Effector memory CD8-positive, alpha-beta T cell (primary cell): ENCODE data around the gene TMEM245.
"Not testable (repeated sequence)": the region's sequence is repeated elsewhere in the genome, so short reads cannot be mapped to it uniquely, and the experiment has no call there.

ENCODE experiments used
- ATAC-seq: fragments of 150-1000 bp; cut with Tn5 transposase; replicated peaks from 2 replicates; pipeline ENCODE4 v1.10.0; 2021; ENCODE audit warnings: mild to moderate bottlenecking, moderate library complexity
- DNase-seq, 3 experiments: peaks; one replicate each; pipeline ENCODE4 v3.0.0; 2021
- H3K27ac Mint-ChIP-seq, 2 donors: one replicate each; pipeline ENCODE4 v1.8.0; 2022; ENCODE audit warnings: mild to moderate bottlenecking in 2 of 2, mixed read lengths in 2 of 2, moderate library complexity in 2 of 2
- H3K27me3 Mint-ChIP-seq, 2 donors: one replicate each; pipeline ENCODE4 v1.8.0; 2022; ENCODE audit warnings: mixed read lengths in 2 of 2
- H3K36me3 Mint-ChIP-seq: one replicate; pipeline ENCODE4 v1.8.0; 2022; ENCODE audit warnings: mild to moderate bottlenecking, moderate library complexity, mixed read lengths; ENCODE audit not compliant: insufficient read depth
- H3K4me1 Mint-ChIP-seq, 2 donors: one replicate each; pipeline ENCODE4 v1.8.0; 2022; ENCODE audit warnings: low read depth in 2 of 2, mixed read lengths in 2 of 2
- H3K4me3 Mint-ChIP-seq, 2 donors: one replicate each; pipeline ENCODE4 v1.8.0; 2022; ENCODE audit warnings: mild to moderate bottlenecking in 2 of 2, mixed read lengths in 2 of 2, moderate library complexity in 2 of 2
- H3K9me3 Mint-ChIP-seq, 2 donors: one replicate each; pipeline ENCODE4 v1.8.0; 2022; ENCODE audit warnings: mixed read lengths in 2 of 2

TMEM245 gene

DNA sequence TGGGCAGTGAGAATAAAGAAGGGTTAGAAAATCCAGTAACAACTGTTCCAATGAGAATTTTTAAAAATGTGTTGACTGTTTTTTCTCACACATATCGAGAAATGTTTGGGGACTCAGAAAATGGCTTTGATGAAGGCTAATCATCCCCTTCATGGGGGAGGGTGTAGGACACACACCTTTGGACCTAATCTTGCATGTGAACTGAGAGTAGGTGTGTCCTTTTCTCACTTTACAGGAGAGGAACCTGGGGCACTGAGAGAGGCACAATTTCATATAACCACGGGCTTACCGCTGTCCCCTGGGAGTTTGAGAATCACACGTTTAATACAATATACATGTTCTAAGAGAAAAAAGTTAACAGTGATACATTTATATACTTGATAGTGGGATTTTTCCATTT lies 30.0 kb upstream of the TMEM245 start:
- no peaks in the 10 kb centered on the region for H3K4me1 Mint-ChIP-seq
- DNase-seq (no peak), ATAC-seq (no peak)
- no peaks in the 10 kb centered on the region for H3K36me3 Mint-ChIP-seq
- H3K9me3 Mint-ChIP-seq: peaks cover 2 to 9% of the 10 kb centered on the region in 2 donors
- H3K27me3 Mint-ChIP-seq: peaks cover 15 to 16% of the 10 kb centered on the region in 2 donors
- H3K27ac Mint-ChIP-seq: no peak overlapping the region
- H3K4me3 Mint-ChIP-seq: no peak overlapping the region

DNA sequence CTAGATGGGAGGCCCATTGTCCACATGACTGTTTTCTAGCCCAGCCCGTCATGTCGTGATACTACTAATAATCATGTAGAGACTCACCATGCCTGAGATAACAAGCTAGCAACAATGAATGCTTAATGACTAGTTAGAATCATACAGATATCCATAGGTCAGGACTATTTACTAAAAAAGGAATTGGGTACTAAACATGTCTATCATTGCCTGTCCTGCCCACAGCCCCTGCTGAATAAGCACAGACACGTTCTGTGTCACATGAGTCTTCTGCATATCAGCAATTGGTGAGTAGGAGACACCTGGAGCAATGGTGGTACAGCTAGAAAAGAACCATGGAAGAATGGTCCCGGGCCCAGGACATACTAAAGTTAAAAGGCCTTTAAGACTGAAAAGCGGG lies 29.3 kb upstream of the TMEM245 start:
- H3K27me3 Mint-ChIP-seq: peaks cover 15 to 19% of the 10 kb centered on the region in 2 donors
- H3K27ac Mint-ChIP-seq: no peak overlapping the region
- H3K4me1 Mint-ChIP-seq: peaks cover 0 to 2% of the 10 kb centered on the region in 2 donors
- DNase-seq (no peak), ATAC-seq (no peak)
- H3K36me3 Mint-ChIP-seq: no peaks in the 10 kb centered on the region
- H3K9me3 Mint-ChIP-seq: peaks cover 2 to 5% of the 10 kb centered on the region in 2 donors
- H3K4me3 Mint-ChIP-seq: no peak overlapping the region

DNA sequence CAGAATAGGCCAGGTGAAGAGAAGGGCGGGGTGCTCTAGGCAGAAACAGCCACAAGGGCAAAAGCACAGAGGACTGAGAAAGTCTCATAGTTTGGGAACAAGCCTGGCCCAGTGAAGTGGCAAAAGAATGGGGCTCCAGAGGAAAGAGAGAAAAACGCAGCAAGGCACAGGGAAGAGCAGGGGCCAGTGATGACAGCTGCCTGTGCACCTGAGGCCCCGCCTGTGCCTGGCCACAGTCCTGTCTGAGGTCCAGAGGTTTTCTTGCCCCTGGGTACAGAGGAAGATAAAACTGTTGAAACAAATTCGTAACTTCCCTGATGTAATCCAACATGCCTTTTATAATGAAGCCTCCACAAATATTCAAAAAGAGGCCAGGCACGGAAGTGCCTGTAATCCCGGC lies 25.3 kb upstream of the TMEM245 start:
- no peaks in the 10 kb centered on the region for H3K9me3 Mint-ChIP-seq
- no peak overlapping the region for H3K4me3 Mint-ChIP-seq
- peaks cover 15 to 19% of the 10 kb centered on the region in 2 donors for H3K27me3 Mint-ChIP-seq
- ATAC-seq (no peak), DNase-seq (no peak)
- no peak overlapping the region for H3K27ac Mint-ChIP-seq
- peaks cover 0 to 5% of the 10 kb centered on the region in 2 donors for H3K4me1 Mint-ChIP-seq
- H3K36me3 Mint-ChIP-seq: no peaks in the 10 kb centered on the region

- Mint-ChIP-seq H3K36me3 (no peaks in the 10 kb centered on the region), H3K27ac (peak overlapping the region in 1 of 2 donors; percentile 73), H3K4me3 (no peak overlapping the region), H3K4me1 (peaks cover 0 to 5% of the 10 kb centered on the region in 2 donors), H3K27me3 (peaks cover 15 to 19% of the 10 kb centered on the region in 2 donors), H3K9me3 (no peaks in the 10 kb centered on the region)
- ATAC-seq (peak; percentile 65), DNase-seq (no peak)
Observed at GRCh38 chr9:109143881-109144562, 24.3 kb upstream of the TMEM245 start.

GRCh38 chr9:109141375-109141774 lies 21.6 kb upstream of the TMEM245 start:
- H3K27me3 Mint-ChIP-seq: peaks cover 8 to 18% of the 10 kb centered on the region in 2 donors
- no peaks in the 10 kb centered on the region for H3K9me3 Mint-ChIP-seq
- no peak for DNase-seq
- H3K27ac Mint-ChIP-seq: no peak overlapping the region
- no peak for ATAC-seq
- H3K4me3 Mint-ChIP-seq: no peak overlapping the region
- no peaks in the 10 kb centered on the region for H3K36me3 Mint-ChIP-seq
- H3K4me1 Mint-ChIP-seq: peaks cover 0 to 5% of the 10 kb centered on the region in 2 donors

DNA sequence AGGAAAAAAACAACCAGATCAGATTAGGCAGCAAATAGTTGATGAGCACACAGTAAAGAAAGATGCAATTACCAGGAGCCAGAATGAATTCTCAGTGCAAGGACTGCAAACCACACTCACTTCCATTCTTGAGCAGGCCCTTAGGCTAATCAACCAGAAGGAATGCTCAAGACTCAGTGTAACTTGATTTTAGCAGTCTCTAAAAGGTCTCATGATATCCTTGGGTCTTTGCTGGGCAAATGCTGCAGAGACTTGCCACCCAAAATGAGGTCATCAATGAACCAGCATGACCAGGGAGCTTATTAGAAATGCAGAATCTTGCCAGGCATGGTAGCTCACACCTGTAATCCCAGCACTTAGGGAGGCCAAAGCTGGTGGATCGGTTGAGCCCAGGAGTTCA lies 20.1 kb upstream of the TMEM245 start:
- H3K9me3 Mint-ChIP-seq: no peaks in the 10 kb centered on the region
- DNase-seq: no peak
- H3K36me3 Mint-ChIP-seq: no peaks in the 10 kb centered on the region
- H3K4me1 Mint-ChIP-seq: peaks cover 0 to 5% of the 10 kb centered on the region in 2 donors
- H3K27me3 Mint-ChIP-seq: peaks cover 0 to 13% of the 10 kb centered on the region in 2 donors
- no peak for ATAC-seq
- no peak overlapping the region for H3K4me3 Mint-ChIP-seq
- H3K27ac Mint-ChIP-seq: no peak overlapping the region

GRCh38 chr9:109138421-109138820 lies 18.7 kb upstream of the TMEM245 start:
- no peaks in the 10 kb centered on the region for H3K36me3 Mint-ChIP-seq
- no peak overlapping the region for H3K4me3 Mint-ChIP-seq
- DNase-seq: no peak
- H3K9me3 Mint-ChIP-seq: no peaks in the 10 kb centered on the region
- H3K27me3 Mint-ChIP-seq: peaks cover 0 to 9% of the 10 kb centered on the region in 2 donors
- no peak overlapping the region for H3K27ac Mint-ChIP-seq
- no peaks in the 10 kb centered on the region for H3K4me1 Mint-ChIP-seq
- ATAC-seq: no peak

GRCh38 chr9:109134167-109134578 lies 14.4 kb upstream of the TMEM245 start:
- H3K27ac Mint-ChIP-seq: no peak overlapping the region
- H3K4me1 Mint-ChIP-seq: no peaks in the 10 kb centered on the region
- no peaks in the 10 kb centered on the region for H3K36me3 Mint-ChIP-seq
- H3K27me3 Mint-ChIP-seq: peaks cover 0 to 9% of the 10 kb centered on the region in 2 donors
- DNase-seq (no peak), ATAC-seq (no peak)
- H3K4me3 Mint-ChIP-seq: no peak overlapping the region
- no peaks in the 10 kb centered on the region for H3K9me3 Mint-ChIP-seq

DNA sequence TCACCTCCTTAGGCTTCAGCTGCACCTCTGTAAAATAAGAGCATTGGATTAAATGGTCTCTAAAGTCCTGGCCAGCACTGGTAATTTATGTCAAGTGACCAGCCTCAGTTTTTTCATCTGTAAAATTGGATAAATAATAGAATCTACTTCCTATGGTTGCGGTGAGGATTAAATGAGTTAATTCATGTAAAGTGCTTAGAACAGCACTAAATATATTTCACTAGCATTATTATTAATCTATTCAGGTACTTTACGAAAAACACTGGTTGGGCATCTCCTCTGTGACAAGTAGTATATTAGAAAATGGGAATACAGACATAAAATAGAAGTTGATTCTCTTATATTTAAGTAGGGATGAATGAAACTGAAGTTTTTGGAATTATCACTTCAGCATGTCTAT lies 13.8 kb upstream of the TMEM245 start:
- ATAC-seq (no peak), DNase-seq (no peak)
- H3K27ac Mint-ChIP-seq: no peak overlapping the region
- no peaks in the 10 kb centered on the region for H3K4me1 Mint-ChIP-seq
- no peaks in the 10 kb centered on the region for H3K36me3 Mint-ChIP-seq
- no peaks in the 10 kb centered on the region for H3K9me3 Mint-ChIP-seq
- H3K27me3 Mint-ChIP-seq: peaks cover 0 to 9% of the 10 kb centered on the region in 2 donors
- H3K4me3 Mint-ChIP-seq: no peak overlapping the region

DNA sequence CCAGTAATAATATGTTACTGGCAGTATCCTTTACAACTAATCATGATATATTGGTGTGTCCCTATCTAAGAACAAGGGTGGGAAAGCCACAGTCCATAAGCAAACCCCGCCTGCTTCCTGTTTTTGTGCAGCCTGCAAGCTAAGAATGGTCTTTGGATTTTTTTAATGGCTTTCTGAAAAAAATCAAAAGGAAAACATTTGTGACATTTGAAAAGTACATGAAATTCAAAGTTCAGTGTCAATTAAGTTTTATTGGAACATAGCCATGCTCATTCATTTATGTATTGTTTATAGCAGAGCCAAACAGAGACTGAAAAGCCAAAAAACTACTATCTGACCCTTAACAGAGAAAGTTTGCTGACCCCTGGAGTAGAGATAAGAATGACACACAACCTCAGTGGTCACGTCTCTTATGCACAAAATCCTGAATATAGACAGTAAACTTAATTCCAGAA lies 12.8 kb upstream of the TMEM245 start:
- no peak for DNase-seq
- Mint-ChIP-seq H3K27me3 (peaks cover 0 to under 1% of the 10 kb centered on the region in 2 donors), H3K9me3 (no peaks in the 10 kb centered on the region), H3K27ac (no peak overlapping the region), H3K36me3 (no peaks in the 10 kb centered on the region), H3K4me1 (no peaks in the 10 kb centered on the region), H3K4me3 (no peak overlapping the region)
- no peak for ATAC-seq

GRCh38 chr9:109129470-109130197 lies 9.9 kb upstream of the TMEM245 start:
- H3K9me3 Mint-ChIP-seq: no peaks in the 10 kb centered on the region
- no peaks in the 10 kb centered on the region for H3K36me3 Mint-ChIP-seq
- H3K4me3 Mint-ChIP-seq: no peak overlapping the region
- H3K4me1 Mint-ChIP-seq: no peaks in the 10 kb centered on the region
- DNase-seq (no peak), ATAC-seq (no peak)
- no peak overlapping the region for H3K27ac Mint-ChIP-seq
- peaks cover 0 to 8% of the 10 kb centered on the region in 2 donors for H3K27me3 Mint-ChIP-seq

DNA sequence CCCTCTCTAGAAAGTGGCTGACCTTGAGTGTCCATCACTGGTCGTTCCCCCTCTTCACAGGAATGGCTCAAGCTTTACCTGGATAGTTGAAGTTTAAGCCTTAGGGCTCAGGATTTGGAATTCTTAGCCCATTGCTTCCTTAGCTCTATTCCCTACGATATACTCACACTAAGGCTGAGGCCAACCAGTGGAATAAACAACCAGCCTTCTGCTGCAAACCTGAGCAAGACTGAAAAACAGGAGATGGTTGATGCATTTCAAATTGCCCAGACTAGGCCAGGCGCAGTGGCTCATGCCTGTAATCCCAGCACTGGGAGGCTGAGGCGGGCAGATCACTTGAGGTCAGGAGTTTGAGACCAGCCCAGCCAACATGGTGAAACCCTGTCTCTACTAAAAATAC lies 6.9 kb upstream of the TMEM245 start:
- ATAC-seq, H3K9me3 Mint-ChIP-seq, DNase-seq, H3K27ac Mint-ChIP-seq, H3K36me3 Mint-ChIP-seq, H3K4me3 Mint-ChIP-seq, H3K4me1 Mint-ChIP-seq: not testable (repeated sequence)
- H3K27me3 Mint-ChIP-seq: peaks cover 0 to 12% of the 10 kb centered on the region in 2 donors

DNA sequence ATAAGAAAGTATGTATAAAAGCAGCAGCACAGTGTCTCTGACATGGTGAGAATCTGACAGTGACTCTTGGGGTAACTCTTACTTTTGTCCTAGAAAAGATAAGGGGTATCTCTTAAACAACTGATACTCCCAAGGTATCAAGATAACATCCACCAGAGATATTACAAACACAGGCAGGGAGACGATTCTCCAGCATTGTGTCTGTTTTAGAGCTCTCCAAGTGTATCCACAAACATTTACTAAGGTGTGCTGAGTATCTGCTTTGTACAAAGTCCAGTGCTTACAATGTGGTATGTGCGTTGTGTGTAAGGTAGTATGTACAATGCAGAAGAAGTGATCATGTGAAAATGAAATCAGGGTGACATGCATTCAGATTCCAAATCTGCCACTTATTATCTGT lies 4.4 kb upstream of the TMEM245 start:
- Mint-ChIP-seq H3K27me3 (peaks cover 0 to 12% of the 10 kb centered on the region in 2 donors), H3K27ac (no peak overlapping the region)

More for the DNA sequence above, 4.4 kb upstream of the TMEM245 start:
- no peak for ATAC-seq
- Mint-ChIP-seq H3K36me3 (no peaks in the 10 kb centered on the region), H3K9me3 (no peaks in the 10 kb centered on the region), H3K4me3 (no peak overlapping the region), H3K4me1 (peaks cover 3 to 4% of the 10 kb centered on the region in 2 donors)
- DNase-seq: no peak
